Hematopoietic multipotent progenitor cell treated with erythropoietin and hydrocortisone succinate and interleukin-3 and kit ligand, for 17 days (in vitro differentiated cells): ENCODE measurements around the gene HSF2BP.
A peak's percentile ranks its signal among the peaks of the same experiment; 100 is the strongest.
"Not testable (repeated sequence)": the region's sequence is repeated elsewhere in the genome, so short reads cannot be mapped to it uniquely, and the experiment has no call there.

Experiments
- DNase-seq: peaks from one replicate; pipeline ENCODE4 v3.0.0-alpha.2; 2015; ENCODE audit warnings: low spot score

The HSF2BP gene

DNA sequence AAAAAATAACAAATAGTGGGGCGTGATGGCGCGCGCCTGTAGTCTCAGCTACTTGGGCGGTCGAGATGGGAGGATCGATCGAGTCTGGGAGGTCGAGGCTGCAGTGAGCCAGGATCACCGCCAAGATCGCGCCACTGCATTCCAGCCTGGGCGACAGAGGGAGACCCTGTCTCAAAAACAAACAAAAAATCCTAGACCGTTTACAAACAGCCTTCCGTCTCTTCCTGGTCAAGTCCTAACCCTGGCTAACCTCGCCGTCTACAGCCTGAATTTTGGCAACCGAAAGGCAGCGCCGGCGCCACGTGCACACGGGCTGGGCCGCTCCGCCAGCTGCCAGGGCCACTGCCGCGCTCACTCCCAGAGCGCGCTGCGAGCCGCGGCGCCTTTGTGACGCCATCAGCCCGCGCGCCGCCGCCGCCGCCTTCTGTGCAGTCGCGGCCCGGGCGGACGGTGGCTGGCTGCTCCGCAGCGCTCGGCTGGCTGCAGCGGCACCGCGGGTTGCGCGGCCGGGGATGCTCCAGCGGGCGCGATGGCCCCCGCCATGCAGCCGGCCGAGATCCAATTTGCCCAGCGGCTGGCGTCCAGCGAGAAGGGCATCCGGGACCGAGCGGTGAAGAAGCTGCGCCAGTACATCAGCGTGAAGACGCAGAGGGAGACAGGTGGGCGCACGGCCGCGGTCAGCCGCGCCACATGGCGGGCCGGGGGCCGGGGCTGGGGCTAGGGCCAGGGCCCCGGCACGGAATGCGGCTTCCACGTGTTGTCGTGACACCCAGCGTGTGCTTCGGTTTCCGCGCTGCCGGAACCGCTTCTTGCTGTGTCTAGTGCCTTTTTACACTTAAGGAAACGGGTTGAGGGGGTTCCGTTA is at the start of gene HSF2BP, which contains the start of gene RRP1B:
Gene HSF2BP (minus strand): TSS at position 353 of the 865 bp plus-strand sequence. CDS start 1,392 bp downstream, outside the sequence.
Gene RRP1B (plus strand): TSS at position 425 of the 865 bp plus-strand sequence. CDS start 105 bp downstream, at position 530.
- DNase-seq, result peak; percentile 50

DNA sequence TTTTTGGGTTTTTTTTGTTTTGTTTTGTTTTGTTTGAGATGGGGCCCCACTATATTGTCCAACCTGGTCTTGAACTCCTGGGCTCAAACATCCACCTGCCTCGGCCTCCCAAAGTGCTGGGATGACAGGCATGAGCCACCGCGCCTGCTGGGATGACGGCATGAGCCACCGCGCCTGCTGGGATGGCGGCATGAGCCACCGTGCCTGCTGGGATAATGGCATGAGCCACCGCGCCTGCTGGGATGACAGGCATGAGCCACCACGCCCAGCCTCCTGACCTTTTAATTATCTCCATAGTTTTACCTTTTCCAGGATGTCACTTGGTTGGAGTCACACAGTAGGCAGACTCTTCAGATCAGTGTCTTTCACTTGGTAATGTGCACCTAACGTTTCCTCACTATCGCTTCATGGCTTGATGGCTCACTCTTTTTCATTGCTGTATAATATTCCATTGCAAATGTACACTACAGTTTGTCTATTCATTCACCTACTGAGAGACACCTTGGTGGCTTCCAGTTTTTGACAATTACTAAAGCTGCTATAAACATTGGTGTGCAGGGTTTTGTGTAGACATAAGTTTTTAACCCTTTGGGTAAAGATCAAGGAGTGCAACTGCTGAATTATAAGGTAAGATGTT is 49.6 kb upstream of the HSF2BP start:
- no peak for DNase-seq

DNA sequence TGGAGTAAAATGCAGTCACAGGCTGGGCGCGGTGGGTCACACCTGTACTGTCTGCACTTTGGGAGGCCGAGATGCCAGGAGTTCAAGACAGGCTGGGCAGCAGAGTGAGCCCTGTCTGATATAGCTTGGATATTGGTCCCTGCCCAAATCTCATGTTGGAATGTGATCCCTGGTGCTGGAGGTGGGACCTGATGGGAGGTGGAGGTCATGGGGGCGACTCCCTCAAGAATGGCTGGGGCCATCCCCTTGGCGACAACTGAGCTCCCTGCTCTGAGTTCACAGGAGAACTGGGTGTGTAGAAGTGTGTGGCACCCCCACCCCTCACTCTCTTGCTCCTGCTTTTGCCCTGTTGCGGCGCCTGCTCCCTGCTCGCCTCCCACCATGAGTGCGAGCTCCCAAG is 48.2 kb upstream of the HSF2BP start:
- no peak for DNase-seq

DNA sequence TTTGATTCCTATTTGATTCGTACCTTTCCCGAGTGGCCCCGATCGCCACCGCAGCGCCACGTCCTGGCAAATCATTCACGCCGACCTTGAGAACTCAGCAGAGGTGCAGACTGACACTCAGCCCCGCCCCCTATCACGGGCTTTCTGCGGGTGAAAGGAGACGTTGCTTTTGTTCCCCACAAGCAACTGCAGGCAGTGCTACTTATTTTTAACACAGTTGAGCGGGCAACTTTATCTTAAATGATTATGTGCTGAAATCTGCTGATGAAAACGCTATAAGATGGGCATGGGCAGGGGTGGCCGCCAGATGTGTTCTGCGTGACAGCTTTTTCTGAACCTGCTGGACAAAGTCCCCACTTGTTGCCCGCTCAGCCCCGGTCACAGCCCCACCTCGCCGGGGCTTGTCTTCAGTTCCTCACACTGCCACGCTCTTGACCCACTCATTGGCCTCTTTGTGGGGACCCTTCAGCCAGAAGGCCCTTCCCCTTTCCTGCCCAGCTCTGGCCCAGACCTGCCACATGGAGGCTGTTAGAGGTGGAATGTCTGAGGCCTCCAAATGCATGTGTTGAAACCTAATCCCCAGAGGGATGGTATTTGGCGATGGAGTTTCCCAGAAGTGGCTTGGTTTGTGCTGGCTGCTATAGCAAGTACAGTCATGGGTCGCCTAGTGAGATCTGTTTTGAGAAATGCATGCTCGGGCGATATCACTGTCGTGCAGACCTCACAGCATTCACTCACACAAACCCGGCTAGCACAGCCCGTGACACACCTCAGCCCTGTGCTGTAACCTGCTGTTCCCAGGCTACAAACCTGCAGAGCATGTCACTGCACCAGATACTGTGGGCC is 44.0 kb upstream of the HSF2BP start:
- DNase-seq, result no peak

DNA sequence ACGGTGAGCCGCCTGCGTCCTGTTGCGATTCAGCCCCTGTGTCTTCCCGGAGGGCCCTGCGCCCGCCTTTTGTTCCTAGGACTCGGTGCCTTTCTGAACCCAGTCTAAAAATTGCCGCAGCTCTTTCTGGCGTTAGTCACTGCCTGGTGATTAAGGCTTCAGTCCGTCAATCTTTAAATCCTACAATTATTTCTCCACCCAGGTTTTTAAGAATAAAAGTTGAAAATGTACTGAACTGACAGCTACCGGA is 43.4 kb upstream of the HSF2BP start:
- DNase-seq, result no peak

DNA sequence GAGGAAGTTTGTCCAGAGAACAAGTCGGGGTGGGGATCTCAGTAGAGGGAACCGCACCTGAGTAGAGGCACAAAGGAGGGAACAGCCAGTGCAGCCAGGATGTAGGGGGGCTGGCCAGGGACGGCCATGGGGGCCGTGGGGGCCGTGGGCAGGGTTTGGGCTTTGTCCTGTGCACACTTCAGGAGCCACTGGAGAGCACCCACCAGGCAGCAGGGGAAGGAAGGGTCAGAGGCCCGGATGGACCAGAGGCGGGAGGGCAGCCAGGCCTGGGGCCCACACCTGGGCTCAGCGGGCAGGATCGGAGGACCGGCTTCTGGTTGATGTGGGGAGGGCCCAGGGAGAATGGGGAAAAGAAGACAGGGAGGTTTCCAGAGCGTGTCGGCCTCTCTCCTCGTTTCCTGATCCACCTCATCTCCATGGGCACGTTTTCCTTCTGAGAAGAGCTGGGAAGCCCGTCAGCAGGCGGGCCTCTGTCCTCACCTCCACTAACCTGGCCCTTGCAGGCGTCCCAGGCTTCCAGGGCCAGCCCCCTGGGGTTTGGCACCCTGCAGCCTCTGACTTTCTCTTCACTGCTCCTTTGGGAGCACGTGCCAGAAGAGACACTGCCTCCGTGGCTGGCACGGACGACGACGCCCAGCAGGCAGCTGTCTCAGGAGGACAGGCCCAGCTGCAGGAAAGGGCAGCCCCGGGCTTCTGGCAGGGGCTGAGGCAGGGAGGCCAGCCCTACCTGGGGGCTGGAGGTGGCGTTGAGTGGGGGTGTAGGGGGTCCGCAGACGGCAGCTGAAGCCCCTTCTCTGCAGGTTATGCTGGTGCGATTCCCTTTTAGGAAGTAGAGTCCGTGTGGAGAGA is 42.9 kb upstream of the HSF2BP start:
- no peak for DNase-seq

DNA sequence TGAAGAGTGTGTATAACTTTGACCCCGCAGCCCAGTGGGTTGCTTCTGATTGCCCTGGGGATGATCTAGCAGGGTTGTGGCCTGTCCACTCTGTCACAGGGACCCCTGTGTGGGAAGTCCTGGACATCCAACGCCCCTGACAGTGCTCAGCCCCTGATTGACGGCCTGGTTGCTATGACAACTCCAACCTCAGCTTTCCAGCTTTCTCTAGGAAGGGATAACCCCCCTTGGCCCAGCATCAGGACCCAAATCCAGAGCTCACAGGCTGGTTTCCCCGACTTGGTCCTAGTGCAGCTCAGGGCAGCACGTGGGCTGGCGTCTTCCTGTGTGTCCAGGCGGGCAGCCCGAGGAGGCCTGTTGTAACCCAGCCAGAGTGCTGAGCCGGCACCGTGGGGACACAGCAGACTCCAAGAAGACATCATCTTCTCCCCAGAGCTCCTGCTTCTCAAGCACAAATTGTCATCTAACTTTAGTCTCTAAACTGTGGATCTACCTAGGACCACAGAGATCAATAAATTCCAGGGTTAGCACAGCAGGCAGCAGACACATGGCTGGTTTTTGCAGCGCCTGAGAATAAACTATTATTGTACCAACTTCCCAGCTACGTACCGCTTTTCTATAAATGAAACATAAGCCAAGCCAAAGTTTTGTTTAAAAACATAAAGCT is 40.8 kb upstream of the HSF2BP start:
- DNase-seq, result no peak

DNA sequence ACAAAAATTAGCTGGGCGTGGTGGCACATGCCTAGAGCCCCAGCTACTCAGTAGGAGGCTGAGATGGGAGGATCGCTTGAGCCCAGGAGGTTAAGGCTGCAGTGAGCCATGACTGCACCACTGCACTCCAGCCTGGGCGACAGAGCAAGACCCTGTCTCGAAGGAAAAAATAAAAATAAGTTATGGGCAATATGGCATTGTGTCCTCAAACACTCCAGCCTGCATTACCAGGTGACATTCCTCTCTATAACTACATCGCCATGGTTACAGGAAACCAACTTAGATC is 40.1 kb upstream of the HSF2BP start:
- not testable (repeated sequence) for DNase-seq

DNA sequence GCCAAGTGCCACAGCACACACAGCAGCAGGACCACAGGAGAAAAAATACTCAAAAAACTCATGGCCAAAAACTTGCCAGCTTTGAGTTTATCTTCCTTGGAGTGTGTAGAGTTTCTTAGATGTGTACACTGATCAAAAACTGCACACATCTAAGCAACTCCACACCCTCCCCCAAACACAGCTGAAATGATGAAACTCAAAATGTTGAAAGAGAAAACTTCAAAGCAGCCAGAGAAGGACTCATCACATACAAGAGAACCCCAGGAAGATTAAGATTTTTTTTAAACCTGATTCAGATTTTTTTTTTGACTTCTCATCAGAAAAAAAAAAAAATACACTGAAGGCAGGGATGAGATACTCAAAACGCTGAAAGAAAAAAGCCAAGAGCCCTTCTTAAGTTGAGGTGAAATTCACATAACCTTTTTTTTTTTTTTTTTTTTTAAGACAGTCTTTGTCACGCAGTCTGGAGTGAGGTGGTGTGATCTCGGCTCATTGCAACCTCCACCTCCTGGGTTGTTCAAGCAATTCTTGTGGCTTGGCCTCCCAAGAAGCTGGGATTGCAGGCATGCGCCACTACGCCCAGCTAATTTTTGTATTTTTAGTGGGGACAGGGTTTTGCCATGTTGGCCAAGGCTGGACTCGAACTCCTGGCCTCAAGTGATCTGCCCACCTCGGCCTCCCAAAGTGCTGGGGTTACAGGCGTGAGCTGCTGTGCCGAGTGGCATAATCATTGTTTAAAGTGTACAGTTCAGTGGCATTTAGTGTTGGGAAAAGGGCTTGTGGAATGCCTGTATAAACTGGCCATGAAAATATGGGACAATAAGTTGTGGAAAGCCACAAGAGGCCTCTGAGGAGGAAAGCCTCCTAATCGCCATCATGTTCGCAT is 38.7 kb upstream of the HSF2BP start:
- DNase-seq, result no peak

DNA sequence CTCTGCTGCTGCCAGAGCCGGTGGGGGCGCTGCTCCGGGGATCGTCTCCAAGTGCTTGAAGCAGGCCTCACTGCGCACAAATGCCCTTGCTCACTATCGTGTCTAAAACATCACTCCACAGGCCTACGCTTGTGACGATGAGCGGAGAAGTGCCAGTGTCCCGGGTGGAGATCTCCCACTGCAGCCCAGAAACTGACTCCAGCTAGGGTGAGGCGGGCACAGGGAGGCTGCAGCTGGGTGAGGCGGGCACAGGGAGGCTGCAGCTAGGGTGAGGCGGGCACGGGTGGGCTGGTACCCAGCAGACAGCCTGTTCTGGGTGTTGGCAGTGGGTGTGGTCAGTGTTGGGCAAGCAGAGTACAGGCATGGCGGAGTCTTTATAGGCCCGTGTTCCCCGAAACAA is 36.9 kb upstream of the HSF2BP start:
- no peak for DNase-seq

DNA sequence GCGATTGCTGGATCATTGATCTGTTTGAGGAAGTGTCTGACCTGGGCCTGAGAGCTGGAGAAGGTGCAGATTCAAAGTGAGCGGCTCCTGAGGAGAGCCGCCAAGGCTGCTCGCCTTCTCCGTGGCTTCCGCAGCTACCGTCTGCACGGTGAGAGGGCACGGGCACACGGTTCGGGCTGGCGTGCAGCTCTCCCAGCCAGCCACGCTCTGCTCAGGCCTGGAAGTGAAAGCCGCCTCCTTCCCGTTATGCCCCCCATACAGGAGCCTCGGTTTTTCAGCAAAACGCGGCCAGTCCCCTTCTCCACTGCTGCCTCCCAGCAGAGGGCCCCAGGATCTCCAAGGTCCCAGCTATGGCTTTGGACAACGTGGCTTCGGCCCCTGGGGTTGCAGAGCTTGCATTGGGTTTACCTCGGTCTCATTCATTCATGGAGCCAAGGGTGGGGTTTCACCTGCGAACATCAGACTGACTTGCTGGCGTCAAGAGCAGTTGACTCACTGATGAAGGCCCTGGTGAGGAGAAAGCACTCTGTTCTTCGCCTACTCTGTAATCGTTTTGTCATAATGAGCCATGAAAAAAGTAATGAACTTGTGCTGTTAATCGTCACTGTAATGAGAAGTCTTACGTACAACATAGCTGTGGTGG is 35.3 kb upstream of the HSF2BP start:
- DNase-seq, result no peak

DNA sequence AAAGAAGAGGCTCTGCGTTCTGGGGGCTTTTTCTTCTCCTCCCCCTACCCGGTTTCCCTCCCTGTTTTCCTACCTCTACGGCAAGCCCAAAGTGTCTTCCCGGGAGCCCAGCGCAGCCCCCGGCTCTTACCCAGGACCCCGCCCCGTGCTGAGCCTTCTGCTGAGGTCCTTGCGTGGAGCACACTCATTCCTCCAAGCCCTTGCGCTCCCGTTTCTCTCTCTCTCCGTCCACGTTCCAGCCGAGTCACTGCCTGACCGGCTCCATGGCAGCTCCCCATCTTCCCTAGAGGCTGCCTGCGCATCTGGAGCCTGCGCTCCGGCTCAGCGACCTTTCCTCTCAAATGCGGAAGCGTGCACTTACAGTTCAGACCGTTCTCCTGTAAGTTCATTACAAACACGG is 34.7 kb upstream of the HSF2BP start:
- DNase-seq, result no peak

DNA sequence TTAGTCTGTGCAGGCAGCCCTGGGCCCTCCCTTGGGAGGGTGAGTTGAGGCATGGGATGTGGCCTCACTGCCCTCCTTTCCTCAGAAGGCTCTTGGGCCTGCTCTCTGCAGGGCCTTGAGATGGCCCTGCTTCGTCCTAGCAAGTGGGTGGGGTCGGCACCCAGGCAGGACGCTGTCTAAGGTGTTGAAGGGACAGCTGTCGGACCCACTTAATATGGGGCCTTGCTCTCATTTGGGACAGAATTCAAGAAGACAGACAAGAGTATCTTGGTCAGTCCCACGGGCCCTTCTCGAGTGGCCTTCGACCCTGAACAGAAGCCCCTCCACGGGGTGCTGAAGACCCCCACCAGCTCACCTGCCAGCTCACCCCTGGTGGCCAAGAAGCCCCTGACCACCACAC is 33.7 kb upstream of the HSF2BP start:
- DNase-seq, result no peak

DNA sequence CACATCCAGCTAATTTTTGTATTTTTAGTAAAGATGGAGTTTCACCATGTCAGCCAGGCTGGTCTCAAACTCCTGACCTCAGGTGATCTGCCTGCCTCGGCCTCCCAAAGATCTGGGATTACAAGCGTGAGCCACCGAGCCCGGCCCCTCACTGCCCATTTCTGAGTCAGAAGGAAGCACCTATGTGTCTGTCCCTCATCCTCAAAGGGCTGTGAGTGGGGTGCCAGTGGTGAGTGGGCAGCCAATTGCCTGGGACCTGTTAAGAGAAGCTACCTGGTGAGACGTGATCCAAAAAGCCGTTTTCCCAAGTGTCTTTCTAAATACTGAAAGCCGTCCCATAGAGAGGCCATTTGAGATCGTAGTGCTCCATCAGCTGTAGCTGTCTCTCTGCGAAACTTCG is 32.5 kb upstream of the HSF2BP start:
- DNase-seq, result no peak

DNA sequence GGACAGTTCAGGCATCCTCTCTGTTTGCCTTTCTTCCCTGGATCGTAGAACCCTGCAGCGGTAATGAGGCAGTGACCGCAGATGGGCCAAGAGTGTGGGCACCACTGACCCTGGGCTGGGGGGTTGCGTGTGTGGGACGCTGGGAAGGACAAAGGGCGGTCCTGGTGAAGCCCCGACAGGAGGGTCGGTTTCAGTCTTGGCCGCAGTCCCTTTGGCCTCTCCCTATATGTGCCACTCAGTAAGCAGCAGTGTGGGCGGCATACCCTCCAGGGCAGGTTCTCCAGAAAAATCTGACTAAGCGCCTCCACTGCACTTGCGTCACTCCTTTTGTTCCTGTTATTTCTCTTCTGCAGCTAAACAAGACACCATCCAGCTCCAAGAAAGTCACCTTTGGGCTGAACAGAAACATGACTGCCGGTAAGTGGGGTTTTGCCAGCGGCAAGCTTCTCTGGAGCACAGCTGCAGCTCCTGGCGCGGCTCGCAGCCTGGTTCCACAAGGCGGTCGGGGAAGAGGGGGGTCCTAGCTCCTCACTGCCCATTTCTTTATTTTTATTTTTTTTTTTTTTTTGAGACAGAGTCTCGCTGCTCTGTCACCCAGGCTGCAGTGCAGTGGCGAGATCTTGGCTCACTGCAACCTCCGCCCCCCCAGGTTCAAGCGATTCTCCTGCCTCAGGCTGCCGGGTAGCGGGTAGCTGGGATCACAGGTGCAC is 32.0 kb upstream of the HSF2BP start:
- no peak for DNase-seq

DNA sequence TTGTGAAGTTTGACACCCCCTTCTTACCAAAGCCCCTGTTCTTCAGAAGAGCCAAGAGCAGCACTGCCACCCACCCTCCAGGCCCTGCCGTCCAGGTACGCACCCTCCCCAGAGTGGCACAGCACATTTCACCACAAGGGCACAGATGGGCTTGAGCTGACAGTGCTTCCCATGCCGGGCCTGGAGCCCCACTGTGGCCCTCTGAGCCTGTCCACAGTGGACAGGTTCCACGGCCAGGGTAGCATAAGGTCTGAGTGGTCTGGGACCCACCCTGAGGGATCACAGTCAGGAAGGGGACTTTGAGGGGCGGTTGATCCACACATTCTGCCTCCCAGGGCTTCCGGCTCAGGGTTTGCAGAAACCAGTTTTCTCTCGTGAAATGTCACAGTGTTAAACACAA is 31.1 kb upstream of the HSF2BP start:
- DNase-seq, result no peak

DNA sequence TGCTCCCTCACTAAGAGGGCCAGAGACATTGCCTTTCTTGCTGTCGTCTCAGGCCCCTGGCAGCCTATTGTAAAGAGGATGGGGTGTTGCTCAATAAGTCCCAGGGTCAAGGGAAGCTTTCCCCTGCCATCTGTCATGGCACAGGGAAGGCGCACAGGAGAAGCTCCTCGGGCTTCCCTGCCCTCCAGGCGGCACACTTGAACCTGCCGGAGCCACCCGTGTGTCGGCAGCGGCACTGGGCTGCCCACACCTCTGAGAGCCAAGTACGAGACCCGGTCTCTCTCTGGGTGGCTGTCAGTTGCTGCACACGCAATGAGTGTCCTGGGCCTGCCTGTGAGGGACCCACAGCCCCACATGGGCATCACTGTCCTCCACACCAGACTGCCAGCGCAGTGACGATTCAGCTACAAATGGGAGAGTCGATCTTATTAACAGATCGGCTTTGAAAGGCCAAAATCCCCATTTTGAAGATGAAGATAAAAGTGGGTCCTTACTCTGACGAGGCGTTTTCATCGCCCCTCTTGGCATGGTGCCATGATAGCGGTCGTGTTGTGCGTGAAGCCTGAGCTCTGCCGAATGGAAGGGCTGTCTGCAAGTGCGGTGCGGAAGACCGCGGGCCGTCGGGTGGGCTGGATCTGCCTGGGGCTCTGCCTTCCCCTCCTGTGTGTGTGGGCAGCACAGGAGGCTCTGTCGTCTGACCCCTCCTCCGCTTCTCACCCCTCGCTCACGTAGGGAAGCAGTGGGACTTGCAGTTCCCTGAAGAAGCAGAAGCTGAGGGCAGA is 30.5 kb upstream of the HSF2BP start:
- no peak for DNase-seq

DNA sequence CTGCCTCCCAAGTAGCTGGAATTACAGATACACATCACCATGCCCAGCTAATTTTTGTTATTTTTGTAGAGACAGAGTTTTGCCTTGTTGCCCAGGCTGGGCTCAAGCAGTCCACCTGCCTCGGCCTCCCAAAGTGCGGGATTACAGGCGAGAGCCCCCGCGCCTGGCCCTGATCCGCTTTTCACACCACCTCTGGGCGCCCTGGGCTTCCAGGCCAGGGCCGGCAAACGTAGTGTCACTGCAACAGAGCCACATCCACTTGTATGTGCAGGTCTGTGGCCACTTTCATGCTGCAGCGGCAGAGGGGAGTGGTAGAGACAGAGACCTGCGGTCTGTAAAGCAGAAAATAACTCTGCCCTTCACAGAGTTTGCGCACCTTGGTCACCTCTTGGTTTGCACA is 29.6 kb upstream of the HSF2BP start:
- DNase-seq, result no peak
